GM12865 (cell line): ENCODE results near the gene CCDC191.

ENCODE experiments used
- DNase-seq: peaks from one replicate; pipeline ENCODE4 v3.0.0; 2010; ENCODE audit warnings: low read depth
- H3K4me3 ChIP-seq: 2 replicates; pipeline ENCODE4 v1.5.1; 2011; ENCODE audit warnings: mild to moderate bottlenecking, low read depth, low read length, control low read depth
- CTCF ChIP-seq: IDR thresholded peaks from 2 replicates; pipeline ENCODE4 v1.5.1; 2011; ENCODE audit warnings: low read length, control low read depth, low read depth, inconsistent platforms; ENCODE audit not compliant: insufficient read depth; ENCODE audit errors: missing control alignments

The CCDC191 gene

GRCh38 chr3:114093596-114093995 is 37.3 kb upstream of the CCDC191 start:
- no peak overlapping the region for H3K4me3 ChIP-seq
- no peak for TF ChIP-seq CTCF
- DNase-seq: no peak

- no peak overlapping the region for H3K4me3 ChIP-seq
- no peak for DNase-seq
- no peak for TF ChIP-seq CTCF
Observed at GRCh38 chr3:114093016-114093380, 36.7 kb upstream of the CCDC191 start.

- DNase-seq: no peak
Observed at GRCh38 chr3:114092151-114093015, 36.1 kb upstream of the CCDC191 start.

GRCh38 chr3:114089675-114090074 is 33.3 kb upstream of the CCDC191 start:
- no peak for TF ChIP-seq CTCF
- no peak overlapping the region for H3K4me3 ChIP-seq
- no peak for DNase-seq

More at GRCh38 chr3:114092151-114093015, 36.1 kb upstream of the CCDC191 start:
- H3K4me3 ChIP-seq: no peak overlapping the region
- no peak for TF ChIP-seq CTCF

GRCh38 chr3:114086356-114086755 is 30.0 kb upstream of the CCDC191 start:
- no peak overlapping the region for H3K4me3 ChIP-seq
- no peak for DNase-seq
- TF ChIP-seq CTCF: no peak

GRCh38 chr3:114083112-114083511 is 26.8 kb upstream of the CCDC191 start:
- H3K4me3 ChIP-seq: no peak overlapping the region
- no peak for TF ChIP-seq CTCF
- DNase-seq: no peak

GRCh38 chr3:114081037-114081436 is 24.7 kb upstream of the CCDC191 start:
- H3K4me3 ChIP-seq: no peak overlapping the region
- DNase-seq: no peak
- TF ChIP-seq CTCF: no peak
